Activated T-cell treated with anti-CD3 and anti-CD28 coated beads for 48 hours (primary cell): Measurements from ENCODE around the gene TUBGCP2.

Experiments used
- DNase-seq: peaks from one replicate; pipeline ENCODE4 v3.0.0-alpha.2; 2020; ENCODE audit warnings: low read depth

TUBGCP2 gene, protein sequence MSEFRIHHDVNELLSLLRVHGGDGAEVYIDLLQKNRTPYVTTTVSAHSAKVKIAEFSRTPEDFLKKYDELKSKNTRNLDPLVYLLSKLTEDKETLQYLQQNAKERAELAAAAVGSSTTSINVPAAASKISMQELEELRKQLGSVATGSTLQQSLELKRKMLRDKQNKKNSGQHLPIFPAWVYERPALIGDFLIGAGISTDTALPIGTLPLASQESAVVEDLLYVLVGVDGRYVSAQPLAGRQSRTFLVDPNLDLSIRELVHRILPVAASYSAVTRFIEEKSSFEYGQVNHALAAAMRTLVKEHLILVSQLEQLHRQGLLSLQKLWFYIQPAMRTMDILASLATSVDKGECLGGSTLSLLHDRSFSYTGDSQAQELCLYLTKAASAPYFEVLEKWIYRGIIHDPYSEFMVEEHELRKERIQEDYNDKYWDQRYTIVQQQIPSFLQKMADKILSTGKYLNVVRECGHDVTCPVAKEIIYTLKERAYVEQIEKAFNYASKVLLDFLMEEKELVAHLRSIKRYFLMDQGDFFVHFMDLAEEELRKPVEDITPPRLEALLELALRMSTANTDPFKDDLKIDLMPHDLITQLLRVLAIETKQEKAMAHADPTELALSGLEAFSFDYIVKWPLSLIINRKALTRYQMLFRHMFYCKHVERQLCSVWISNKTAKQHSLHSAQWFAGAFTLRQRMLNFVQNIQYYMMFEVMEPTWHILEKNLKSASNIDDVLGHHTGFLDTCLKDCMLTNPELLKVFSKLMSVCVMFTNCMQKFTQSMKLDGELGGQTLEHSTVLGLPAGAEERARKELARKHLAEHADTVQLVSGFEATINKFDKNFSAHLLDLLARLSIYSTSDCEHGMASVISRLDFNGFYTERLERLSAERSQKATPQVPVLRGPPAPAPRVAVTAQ

DNA sequence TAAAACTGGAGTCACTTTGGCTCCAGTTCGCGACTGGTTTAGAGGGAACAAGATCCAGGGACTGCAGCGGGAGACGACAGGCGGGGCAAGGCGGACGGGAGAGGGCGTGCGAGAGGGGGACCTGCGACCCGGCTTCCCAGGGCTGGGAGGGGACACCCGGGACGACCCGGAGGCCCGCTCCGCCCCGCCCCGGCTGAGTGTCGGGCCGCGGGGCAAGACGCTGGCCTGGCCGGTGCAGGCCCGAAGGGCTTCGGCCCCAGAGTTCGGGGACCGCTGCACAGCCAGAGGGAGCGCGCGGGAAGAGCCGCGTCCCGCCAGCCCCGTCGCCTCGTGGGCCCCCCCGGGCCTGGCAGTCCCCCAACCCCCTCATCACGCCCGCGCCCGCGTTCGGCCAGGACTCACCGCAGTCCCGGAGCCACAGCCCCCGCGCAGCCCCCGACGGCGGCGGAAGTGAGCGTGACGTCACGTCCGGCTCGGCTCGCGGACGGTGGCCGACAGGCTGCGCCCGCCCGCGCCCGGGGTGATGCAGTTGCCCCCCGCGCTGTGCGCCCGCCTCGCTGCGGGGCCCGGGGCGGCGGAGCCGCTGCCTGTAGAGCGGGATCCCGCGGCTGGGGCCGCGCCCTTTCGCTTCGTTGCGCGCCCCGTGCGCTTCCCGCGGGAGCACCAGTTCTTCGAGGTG is at the start of gene TUBGCP2, which contains the start of gene ZNF511:
TSS of gene TUBGCP2 (minus strand) at position 452 of the 679 bp plus-strand sequence. CDS start 5,931 bp downstream, outside the sequence.
TSS of gene ZNF511 (plus strand) at position 494 of the 679 bp plus-strand sequence. CDS start at position 524, 30 bp downstream.
- peak; percentile 90 for DNase-seq

DNA sequence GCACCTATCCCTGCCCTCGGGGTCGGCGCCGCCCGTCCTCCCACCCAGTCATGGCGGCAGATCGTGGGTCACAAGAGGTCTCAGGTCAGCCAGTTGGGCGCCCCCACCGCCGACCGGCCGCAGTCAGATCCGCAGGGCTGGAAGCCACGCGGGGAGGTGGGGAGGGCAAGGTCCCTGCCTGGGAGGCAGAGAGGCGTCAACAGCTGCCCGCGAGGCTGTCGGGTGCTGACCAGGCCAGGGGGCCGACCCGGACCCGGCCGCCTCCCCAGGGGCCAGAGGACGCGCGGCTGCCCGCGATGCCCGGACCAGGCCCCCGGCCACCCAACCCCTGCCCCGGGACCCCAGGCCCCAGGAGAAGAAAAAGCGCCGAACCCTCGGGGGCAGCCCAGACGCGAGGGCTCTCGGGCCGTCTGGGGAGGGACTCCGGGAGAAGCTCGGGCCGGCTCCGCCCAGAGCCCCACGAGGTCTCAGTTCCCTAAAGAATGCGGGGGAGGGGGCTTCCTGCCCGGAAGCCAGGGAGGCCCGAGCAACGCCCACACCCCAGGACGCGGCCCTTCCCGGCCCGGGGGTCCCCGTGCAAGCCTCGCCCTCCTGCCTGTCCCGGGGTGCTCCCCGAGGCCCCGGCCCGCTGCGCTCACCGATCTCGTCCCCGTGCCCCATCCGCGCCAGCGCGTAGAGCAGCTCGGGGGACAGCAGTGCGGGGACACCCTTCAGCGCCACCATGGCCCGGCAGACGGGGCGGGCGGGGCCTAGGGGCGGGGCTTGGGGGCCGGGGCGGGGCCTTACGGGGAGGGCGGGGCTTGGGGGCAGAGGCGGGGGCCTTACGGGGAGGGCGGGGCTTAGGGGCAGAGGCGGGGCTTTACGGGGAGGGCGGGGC is 48.9 kb upstream of the TUBGCP2 start, which contains the start of gene FUOM:
TSS of gene FUOM (minus strand) at position 735 of the 877 bp plus-strand sequence. CDS start at position 723, 12 bp downstream.
- peak; percentile 70 for DNase-seq

DNA sequence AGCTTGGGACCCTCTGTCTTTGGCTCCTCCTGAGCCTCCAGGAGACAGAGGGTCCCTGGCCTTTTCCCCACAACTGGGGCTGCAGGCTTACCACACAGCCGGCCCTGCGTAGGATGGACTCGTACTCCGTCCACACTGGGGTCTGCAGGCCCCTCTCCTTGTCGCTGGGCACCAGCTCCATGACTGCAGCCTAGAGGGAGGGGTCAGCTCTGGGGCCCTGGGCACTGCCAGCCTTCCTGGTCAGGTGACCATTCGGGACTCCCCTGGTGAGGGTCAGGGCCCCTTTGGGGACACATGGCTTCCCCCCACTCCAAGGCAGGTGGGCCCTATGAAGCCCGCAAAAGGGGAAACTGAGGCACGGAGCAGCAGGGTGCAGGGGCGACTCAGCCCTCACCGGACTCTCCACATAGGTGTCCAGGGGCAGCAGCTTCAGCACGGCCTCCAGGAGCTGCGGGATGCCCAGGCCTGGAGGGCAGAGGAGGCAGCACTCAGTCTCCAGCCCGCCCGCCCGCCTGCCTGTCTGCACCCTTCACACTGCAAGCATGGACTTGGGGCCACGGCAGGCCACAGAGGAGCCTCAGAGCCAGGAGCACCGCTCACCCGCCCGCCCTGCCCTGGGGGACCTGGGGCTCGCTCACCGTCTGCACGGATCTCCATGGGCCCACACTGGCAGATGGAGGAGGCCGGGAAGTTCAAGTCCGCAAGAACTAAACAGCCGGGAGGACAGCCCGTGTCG is 48.0 kb upstream of the TUBGCP2 start:
- DNase-seq: no peak

DNA sequence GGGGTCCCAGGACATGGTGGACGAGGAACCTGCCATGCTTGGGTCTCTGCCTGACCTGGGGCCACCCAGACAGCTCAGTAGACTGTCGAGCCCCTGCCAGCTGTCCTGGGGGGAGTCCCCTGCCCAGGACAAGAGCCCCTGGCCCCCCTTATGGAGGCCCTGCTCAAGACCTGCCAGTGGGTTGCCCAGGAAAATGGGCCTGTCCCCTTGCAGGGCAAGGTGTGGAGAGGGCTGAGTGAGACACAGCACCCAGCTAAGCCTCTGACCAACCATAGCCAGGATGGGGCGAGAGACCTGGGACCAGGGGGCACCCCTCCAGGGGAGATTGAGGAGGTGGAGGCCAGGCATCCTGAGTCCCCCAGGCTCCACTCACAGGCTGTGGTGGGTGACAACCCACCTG is 47.3 kb upstream of the TUBGCP2 start:
- no peak for DNase-seq

DNA sequence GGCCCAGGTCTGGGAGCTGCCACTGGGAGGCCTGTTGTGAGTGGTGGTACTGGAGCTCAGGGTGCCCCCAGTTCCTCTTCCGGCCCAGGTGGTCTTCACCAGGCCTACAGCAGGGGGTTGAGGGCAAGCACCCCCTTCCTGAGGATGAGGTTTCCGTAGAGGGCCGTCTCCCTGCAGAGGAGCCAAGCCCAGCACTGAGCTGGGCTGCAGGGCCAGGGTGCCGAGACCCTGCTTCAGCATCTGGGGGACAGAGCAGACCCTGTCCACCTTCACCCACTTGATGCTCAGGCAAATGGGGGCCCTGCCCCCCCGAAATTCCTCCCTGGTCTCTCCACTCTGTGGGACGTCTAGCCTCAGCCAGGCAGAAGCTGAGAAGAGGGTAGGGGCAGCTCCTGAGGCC is 46.6 kb upstream of the TUBGCP2 start:
- no peak for DNase-seq

DNA sequence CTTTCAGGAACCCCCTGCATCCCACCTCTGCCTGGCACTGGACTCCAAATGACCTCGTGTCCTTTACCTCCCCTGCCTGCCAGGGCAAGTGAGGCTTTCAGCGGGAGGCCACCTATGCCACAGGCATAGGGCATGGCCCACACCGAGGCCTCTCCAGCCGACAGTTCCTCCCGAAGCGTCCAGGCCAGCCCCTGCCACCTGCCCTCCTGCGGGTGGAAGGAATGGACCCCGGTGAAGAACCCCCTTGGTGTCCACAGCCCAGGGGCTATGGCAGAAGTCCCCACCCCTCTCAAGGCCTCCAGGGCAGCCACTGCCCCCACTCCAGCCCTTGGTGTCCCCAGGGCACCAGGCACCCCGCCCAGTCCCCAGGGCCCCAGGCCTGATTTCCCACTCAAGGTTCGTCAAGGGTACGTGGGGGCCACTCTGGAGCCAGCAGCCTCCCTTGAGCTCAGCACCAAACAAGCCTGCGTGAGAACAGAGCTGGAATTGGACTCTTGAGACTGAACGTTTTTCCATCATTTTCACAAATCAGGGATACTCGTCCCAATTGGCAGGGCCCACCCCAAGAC is 46.1 kb upstream of the TUBGCP2 start:
- no peak for DNase-seq

DNA sequence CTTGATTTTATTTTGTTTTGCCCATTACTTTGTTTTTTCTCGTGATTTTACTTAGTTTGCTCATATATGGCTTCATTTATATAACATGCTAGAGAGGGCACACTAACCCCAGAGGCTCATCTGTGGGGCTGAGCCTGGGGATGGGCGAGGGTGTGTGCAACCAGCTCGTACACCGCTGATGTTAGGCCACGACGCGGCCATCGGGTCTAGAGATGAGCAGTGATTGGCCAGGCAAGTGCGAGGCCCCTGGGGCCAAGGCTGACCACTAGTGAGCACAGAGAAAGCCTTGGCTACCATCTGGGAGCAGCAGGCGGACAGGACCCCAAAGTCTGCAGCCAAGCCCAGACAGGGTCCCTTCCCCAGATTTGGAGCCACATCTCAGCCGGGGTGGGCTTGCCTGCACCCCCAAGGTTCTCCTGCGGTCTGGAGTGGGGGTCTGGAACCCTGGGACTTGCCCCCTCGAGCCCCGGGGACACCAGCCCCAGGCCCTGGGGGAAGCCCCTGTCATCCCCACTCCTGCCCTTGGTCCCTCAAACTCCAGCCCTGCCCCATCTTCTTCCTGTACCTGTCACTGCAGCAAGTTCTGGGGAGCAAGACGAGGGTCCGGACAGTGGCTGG is 45.4 kb upstream of the TUBGCP2 start:
- no peak for DNase-seq

DNA sequence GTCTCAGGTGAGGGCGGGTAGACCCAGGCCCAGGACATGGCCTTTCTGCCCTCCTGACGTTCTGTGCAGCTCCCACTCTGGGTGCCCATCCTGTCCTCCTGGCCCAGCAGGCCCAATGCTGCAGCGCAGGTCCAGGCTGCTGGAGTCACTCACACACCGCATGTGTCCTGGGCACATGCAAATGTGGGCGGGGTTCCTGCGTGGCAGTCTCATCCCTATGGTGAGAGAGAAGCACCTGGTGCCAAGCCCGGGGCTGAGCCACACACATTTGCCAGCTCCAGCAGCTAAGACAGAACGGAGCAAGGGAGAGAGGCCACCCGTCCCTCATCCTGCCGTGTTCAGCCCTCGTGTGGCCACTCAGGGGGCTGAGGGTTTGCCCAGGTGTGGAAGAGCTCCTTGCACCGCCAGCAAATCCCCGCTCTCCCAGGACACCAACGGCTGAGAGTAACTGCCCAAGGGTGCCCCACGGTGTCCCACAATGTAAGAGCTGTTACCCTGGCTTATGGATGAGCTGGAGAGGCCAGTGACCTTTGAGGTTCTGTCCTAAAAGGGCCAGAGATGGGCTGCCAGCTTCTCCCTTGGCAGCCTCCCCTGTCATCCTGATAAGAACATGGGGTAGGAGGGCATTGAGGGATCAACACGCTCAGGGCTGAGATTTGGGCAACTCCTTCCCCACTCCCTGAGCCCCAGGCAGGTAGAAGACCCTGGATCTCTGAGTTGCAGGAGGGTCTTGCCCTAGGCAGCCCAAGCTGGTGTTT is 44.7 kb upstream of the TUBGCP2 start:
- no peak for DNase-seq

DNA sequence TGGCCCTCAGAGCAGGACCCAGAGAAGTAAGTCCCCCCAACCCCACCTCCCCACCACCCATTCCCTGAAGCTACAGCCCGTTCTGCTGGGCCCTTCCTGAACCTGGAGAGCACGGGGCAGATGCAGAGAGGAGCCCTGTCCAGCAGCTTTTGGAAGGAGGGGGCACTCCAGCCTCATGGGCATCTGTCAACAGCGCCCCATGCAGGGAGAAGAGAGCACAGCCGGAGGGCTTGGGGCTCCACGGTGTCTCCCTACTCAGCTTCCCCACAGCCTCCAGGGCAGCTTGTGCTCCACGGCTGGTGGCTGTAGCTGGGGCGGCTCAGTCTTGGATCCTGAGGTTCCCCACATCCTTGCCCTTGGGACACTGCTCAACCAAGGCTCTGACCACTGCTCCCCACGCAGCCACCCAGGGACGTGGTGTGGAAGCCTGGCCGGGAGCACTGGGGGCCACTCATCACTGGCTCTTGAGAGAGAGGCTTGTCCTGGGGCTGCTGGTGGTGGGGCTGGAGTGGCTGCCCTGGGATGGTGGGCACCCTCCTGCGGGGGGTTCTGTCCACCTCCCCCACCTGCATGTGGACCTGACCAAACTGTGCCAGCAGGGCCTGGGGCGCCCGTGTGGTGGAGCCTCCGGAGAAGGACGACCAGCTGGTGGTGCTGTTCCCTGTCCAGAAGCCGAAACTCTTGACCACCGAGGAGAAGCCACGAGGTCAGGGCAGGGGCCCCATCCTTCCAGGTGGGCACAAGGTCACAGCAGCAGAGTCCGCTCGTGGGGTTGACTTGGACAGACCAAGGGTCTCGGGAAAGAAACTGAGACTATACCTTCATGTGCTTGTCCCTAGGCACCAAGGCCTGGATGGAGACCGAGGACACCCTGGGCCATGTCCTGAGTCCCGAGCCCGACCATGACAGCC is 43.0 kb upstream of the TUBGCP2 start:
- no peak for DNase-seq

DNA sequence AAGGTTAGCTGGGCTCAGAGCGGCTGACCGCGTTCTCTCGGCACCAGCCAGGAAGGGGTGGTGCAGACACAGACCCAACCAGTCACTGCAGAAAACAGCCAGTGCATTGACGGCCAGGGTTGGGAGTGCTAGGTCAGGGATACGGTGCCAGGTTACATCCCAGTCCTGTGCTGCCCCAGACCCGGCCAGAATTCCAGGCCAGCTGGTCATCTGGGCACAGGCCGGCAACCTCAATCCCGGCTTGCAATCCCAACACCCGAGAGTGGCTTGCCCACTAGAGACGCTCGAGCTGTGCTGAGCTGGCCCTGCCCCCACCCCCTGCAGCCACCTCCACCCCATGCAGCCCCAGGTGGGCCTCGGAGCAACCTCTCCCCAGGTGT is 42.3 kb upstream of the TUBGCP2 start:
- DNase-seq: no peak

DNA sequence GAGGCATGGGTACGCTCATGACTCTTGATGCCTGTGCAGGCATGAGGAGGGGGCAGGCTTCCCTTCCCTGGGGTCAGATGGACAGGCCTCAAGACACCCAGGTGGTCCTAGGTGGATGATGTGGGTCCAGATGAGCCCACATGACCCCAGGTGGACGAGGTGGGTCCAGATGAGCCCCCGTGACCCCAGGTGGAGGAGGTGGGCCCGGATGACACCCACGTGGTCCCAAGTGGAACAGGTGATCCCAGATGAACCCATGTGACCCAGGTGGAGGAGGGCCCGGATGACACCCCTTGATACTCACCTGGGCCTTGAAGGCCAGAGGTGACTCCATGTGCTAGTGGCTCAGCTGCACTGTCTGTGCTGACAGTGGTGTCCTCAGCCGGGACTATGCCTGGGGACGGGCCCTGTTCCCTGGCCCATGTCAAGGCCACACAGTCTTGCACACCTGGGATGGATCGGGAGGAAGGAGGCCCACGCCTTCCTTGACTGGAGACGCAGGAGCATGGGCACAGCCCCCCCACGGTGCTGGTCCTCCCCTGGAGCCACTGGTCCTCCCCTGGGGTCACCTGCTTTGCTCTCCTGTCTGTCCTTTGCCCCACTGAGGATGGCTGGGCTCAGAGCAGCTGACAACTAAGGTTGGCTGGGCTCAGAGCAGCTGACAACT is 41.7 kb upstream of the TUBGCP2 start:
- DNase-seq: no peak

DNA sequence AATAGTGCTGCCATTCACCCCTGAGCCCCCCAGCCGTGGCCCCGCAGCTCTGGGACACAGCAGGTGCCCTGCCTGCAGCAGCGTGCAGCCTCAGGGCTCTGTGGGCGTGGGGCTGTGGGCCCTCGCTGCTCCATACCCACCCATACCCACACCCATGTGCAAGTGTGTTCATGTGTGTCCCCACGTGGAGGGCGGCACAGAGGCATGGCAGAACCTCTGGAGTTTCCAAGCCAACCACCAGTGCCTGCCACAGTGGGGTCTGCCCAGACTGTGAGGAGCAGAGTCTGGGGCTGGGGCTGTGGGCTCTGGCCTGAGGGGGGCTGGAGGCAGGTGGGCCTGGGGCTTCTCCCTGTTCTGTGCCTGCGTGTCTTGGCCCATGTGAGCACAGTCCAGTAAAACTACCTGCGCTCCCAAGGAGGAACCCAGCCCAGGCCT is 40.9 kb upstream of the TUBGCP2 start:
- DNase-seq: no peak

DNA sequence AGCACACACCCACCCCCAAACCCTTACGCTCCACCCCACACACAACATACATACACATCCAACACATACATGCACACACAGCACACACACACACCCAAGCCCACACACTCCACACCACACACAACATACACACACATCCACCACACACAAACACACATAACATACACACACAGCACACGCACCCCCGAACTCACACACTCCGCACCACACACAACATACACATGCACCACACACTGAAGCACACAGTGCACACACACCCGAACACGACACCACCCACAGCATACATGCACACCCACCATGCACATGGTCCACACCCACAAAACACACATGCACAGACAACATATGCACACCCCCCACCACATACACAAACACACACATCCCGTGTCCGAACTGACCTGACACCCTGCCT is 40.5 kb upstream of the TUBGCP2 start:
- no peak for DNase-seq

DNA sequence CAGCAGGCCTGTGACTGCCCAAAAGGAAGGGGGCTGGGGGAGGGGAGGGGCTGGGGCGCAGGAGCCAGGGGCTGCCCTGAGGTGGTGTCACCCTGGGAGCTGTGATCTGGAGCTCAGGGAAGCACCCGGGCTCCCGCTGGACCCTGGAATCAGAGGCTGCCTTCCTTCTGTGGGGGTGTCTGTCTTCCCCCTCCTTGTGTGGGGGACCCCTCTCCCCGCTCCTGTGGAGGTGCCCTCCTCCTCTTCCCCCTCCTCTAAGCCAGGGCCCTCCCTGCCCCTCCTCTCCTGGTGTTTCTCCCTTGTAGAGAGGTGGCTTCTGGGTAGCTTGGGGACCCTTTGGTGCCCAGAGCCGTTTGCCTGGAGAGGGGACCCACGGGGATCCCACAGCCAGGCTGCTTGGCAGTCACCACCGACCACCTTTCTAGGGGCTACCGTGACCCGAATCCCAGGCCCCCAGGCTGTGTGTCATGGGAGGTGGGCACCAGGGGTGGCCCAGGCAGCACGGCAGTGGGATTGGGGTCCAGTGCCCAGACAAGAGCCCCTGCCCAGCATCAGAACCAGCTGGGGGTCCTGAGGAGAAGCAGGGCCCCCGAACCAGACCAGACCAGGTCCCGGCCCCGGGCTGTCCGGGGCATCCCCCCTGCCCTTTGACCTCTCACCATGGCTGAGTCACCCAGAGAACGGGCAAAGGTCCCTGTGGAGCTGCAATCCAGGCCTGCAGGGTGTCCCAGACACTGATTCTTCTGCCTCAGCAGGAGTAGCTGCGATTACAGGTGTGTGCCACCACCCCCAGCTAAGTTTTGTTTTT is 39.2 kb upstream of the TUBGCP2 start:
- no peak for DNase-seq

DNA sequence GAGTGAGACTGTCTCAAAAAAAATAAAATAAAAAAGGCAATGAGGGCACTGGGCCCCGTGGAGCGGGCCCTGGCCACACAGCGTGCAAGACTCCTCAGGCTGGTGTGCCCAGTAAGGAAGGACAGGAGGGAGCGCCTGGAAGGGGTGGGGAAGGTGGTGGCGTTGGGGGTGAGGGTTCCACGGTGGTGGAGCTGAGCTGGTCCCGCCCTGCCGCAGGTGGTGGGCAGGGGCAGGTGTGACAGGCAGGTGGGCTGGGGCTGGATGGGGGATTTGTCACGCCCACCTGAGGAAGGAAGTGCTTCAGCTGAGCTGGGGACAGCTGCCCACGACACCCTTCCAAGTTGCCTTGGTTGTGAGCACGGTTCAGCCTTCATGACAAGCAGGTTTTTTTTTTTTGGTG is 37.7 kb upstream of the TUBGCP2 start:
- no peak for DNase-seq

DNA sequence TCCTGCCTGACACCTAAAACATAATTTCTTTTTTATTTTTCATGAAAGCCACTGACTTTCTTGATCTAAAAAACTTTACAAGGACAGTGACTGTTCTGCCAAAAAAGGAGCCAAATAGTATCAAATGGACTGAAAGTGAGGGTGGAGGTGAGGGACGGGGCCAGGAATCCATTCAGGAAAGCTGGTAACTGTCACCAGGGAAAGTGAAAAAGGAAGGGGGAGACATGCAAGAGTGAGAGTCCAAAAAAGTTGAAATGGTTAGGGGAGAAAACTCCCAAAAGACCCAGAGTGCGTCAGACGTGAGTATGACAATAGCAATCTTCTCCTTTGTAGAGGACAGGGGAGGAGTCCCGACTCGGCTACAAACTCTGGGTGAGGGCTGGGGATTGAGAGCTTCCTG is 35.6 kb upstream of the TUBGCP2 start:
- no peak for DNase-seq
